ENCODE results near the gene PHB1. TPM values are rescaled to one million over a fixed set of nuclear protein-coding genes. Genes with fewer than 3 reads are reported as not detected.

The PHB1 gene
- total RNA-seq, 4 donors from 2014 or later, result 68.0 to 100 (median 85.1) TPM

DNA sequence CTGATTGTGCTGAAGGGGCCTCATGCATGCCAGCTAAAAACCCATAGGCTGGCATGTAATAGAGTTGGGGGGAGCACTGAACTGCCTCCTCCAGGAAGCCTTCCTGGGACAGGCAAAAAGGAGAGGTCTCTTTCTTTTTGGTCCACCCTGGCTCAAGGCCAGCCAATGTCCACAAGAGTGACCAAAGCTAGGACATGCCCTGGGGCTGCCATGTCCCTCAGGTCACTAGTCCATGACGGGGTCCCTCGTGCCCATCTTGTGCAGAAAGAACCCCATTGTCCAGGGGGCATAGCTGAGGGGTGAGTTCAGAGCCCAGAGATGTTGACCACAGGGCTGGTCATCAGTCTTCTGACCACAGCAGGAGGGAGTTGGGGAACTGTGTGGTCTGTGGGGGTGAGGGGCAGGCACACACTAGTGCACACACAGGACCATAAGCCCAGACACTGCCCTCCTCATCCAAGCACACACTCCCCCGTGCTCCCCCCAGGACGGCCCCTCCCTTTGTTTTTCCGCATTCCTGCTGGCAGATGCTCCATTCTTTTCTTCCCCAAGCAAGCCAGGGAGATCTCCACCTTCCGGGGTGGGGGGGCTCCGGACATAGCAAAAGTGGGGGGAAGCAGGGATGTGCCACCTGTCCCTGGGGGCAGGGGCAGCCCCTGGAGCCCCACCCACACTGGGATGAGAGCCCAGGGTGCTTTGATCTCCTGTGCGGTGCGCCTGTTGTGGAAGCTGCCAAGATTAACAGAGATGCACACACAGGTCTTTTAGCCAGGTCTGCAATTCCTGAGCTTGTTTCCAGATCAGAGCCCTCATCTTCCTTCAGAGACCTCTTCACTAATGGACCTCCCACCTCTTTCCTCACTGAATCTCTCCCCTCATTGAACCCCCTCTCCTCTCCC lies 25.2 kb upstream of the PHB1 start:
- TF ChIP-seq, protein P1, sequence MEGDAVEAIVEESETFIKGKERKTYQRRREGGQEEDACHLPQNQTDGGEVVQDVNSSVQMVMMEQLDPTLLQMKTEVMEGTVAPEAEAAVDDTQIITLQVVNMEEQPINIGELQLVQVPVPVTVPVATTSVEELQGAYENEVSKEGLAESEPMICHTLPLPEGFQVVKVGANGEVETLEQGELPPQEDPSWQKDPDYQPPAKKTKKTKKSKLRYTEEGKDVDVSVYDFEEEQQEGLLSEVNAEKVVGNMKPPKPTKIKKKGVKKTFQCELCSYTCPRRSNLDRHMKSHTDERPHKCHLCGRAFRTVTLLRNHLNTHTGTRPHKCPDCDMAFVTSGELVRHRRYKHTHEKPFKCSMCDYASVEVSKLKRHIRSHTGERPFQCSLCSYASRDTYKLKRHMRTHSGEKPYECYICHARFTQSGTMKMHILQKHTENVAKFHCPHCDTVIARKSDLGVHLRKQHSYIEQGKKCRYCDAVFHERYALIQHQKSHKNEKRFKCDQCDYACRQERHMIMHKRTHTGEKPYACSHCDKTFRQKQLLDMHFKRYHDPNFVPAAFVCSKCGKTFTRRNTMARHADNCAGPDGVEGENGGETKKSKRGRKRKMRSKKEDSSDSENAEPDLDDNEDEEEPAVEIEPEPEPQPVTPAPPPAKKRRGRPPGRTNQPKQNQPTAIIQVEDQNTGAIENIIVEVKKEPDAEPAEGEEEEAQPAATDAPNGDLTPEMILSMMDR (IDR thresholded peaks at IDR 0.05; ENCODE audit: low read depth), result no peak

DNA sequence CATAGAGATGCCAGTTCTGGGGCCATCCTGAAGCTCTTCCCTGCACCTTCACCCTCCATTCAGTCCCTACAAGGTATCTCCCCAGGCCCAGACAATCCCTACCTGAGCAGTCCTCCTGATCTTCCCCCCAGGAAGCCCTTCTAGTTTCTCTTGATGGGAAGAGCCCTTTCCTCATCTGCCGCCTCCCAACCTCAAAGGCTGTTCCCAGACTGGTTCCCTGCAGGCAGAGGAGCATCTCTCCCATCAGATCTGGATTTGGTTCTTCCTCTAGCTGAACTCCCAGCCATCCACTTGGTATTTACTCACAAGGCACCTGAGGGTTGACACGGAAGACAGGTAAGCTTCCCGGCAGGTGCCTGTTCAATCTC lies 24.6 kb upstream of the PHB1 start:
- TF ChIP-seq, protein P1 (IDR thresholded peaks at IDR 0.05; ENCODE audit: low read depth), result no peak

DNA sequence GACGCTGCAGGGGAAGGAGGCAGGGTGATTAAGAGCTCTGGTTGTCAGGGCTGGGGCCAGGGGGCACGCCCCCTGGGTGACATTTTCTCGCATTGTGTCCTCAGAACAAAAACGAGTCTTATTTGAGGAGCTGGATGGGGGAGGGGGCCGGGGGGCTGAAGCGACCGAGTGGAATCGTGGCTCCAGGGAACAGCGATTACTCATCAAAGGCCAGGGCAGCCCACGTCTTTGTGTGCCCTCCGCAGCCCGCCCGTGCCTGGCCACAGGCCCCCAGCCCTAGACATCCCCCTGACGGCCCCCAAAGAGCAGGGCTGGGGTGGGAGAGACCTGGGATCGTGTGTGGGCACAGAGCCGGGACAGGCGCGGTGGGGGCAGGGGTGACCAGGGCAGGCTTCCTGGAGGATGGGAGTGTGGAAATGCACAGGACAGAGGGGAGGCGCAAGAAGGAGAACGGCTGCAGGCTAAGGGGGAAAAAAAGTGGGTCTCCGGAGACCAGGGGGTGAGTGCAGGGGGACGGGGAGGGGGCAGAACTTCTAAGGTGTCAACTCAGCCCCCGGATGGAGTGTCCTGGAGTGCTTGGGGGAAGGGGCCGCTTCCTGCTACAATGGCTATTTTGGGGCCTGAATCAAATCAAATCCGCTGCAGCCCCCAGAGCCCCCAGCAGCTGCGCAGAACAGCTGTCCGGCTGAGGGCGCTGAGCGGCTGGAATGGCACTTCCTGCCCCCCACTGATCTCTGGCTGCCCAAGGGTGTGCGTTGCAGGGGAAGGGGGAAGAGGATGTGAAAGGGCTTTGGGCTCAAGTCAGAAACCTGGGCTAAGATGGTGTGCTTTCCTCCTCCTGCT lies 24.0 kb upstream of the PHB1 start:
- TF ChIP-seq, protein P1 (IDR thresholded peaks at IDR 0.05; ENCODE audit: low read depth), result no peak

DNA sequence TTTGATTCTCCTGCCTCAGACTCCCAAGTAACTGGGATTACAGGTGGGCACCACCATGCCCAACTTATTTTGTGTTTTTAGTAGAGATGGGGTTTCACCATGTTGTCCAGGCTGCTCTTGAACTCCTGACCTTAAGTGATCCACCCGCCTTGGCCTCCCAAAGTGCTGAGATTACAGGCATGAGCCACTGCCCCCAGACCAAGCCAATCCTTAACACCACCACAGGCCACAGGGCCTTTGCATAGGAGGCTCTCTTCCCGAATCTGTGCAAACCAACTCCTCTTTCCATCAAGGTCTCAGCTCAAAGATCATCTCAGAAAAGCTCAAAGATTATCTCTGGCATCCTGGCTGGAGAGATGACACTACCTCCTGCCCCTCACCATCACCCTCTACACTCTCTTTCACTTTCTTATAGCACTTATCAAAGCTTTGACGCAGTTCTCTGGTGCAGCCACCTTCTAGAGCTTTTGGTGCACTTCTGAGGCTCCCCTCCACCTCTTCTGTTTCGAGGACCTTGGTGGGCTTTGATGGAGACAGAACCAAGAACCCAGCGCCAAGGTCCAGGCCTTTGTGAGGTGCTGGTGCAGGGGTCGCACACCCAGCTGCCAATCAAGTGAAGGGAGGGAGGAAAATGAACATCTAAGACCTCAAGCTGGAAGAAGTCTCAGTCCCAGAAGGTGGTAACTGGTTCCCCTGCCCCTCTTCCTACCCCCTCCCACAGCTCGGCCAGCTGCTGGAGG lies 23.2 kb upstream of the PHB1 start:
- TF ChIP-seq, protein P1 (IDR thresholded peaks at IDR 0.05; ENCODE audit: low read depth), result no peak

DNA sequence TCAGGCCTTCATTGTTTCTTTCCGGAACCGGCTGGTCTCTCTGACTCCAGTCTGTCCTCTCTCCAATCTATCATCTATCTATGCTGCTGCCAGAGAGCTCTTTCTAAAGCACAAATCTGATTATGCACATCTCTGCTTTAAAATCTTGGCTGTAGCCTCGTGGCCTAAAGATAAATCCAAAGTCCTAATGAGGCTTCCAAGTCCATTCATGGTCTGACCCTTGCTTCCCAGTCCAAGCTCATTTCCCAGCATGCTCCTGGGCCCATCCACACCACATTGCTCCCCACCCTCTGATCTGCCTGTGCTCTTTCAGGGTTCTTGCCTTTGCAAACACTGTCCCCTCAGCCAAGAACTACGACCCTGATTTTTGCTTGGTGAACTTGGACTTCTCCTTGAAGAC lies 21.5 kb upstream of the PHB1 start:
- TF ChIP-seq, protein P1 (IDR thresholded peaks at IDR 0.05; ENCODE audit: low read depth), result no peak

DNA sequence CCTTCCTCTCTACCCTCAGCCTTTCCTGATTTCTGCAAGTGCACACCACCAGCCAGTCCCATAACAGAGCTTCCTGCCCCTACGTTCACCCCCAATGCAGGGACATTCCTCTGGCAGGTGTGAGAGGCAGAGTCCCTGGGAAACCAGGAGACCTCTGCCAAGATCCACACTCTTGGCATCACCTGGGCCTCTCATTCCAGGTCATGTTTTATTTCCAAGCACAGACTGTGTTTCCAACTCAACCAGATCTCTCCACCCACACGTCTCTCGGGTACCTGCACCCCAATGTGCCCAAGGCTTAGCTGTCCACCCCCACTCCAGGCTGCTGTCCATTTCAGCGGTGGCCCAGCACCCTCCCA lies 21.0 kb upstream of the PHB1 start:
- TF ChIP-seq, protein P1 (IDR thresholded peaks at IDR 0.05; ENCODE audit: low read depth), result no peak

Measured in subcutaneous adipose tissue (tissue), 4 donors.